H9 (cell line): ENCODE data around the gene PRSS22. TPM values are rescaled to one million over a fixed set of nuclear protein-coding genes. Genes with fewer than 3 reads are reported as not detected.

ENCODE experiments used
- DNase-seq: peaks from one replicate; pipeline ENCODE4 v3.0.0-alpha.2; 2017
- H2AFZ ChIP-seq: one replicate; pipeline ENCODE4 v1.6.1; 2013; ENCODE audit warnings: mild to moderate bottlenecking, low read length, control low read depth, moderate library complexity
- H2AK5ac ChIP-seq: 2 replicates; pipeline ENCODE4 v1.6.1; 2013; ENCODE audit warnings: low read length, control low read depth, mixed read lengths; ENCODE audit not compliant: insufficient read length
- H2BK120ac ChIP-seq: one replicate; pipeline ENCODE4 v1.6.1; 2013; ENCODE audit warnings: low read depth, mild to moderate bottlenecking, low read length, control low read depth, inconsistent platforms; ENCODE audit not compliant: poor library complexity, severe bottlenecking
- H2BK12ac ChIP-seq: 2 replicates; pipeline ENCODE4 v1.6.1; 2013; ENCODE audit warnings: low read length, control low read depth, mixed read lengths, low read depth; ENCODE audit not compliant: insufficient read length
- H2BK15ac ChIP-seq: 2 replicates; pipeline ENCODE4 v1.6.1; 2013; ENCODE audit warnings: low read depth, low read length, control low read depth
- H2BK20ac ChIP-seq: one replicate; pipeline ENCODE4 v1.6.1; 2013; ENCODE audit warnings: low read depth, mild to moderate bottlenecking, low read length, control low read depth, inconsistent platforms; ENCODE audit not compliant: poor library complexity, severe bottlenecking
- H2BK5ac ChIP-seq: 2 replicates; pipeline ENCODE4 v1.6.1; 2013; ENCODE audit warnings: low read length, control low read depth, mixed read lengths; ENCODE audit not compliant: insufficient read length
- H3K14ac ChIP-seq: 2 replicates; pipeline ENCODE4 v1.6.1; 2013; ENCODE audit warnings: low read length, control low read depth; ENCODE audit not compliant: insufficient read depth
- H3K18ac ChIP-seq: 2 replicates; pipeline ENCODE4 v1.6.1; 2013; ENCODE audit warnings: low read depth, mild to moderate bottlenecking, mixed read lengths, low read length, control low read depth; ENCODE audit not compliant: insufficient read length
- H3K23ac ChIP-seq: 2 replicates; pipeline ENCODE4 v1.6.1; 2013; ENCODE audit warnings: low read length, control low read depth, mixed read lengths, low read depth; ENCODE audit not compliant: insufficient read length
- H3K23me2 ChIP-seq: 2 replicates; pipeline ENCODE4 v1.6.1; 2013; ENCODE audit warnings: low read depth, mild to moderate bottlenecking, mixed read lengths, low read length, control low read depth; ENCODE audit not compliant: insufficient read length, poor library complexity, severe bottlenecking
- H3K27ac ChIP-seq: 2 replicates; pipeline ENCODE4 v1.5.1; 2013; ENCODE audit warnings: low read length, control low read depth, mixed read lengths, low read depth; ENCODE audit not compliant: insufficient read length
- H3K27me3 ChIP-seq: 2 replicates; pipeline ENCODE4 v1.6.1; 2013; ENCODE audit warnings: low read length, control low read depth, inconsistent platforms; ENCODE audit not compliant: insufficient read depth
- H3K4ac ChIP-seq: 2 replicates; pipeline ENCODE4 v1.6.1; 2013; ENCODE audit warnings: low read depth, mild to moderate bottlenecking, control low read depth, inconsistent platforms, low read length, moderate library complexity
- H3K4me1 ChIP-seq: 2 replicates; pipeline ENCODE4 v1.6.1; 2013; ENCODE audit warnings: low read length, control low read depth, inconsistent platforms; ENCODE audit not compliant: insufficient read depth
- H3K4me2 ChIP-seq: 2 replicates; pipeline ENCODE4 v1.6.1; 2013; ENCODE audit warnings: low read length, control low read depth, mixed read lengths; ENCODE audit not compliant: insufficient read length, insufficient read depth
- H3K56ac ChIP-seq: 2 replicates; pipeline ENCODE4 v1.6.1; 2013; ENCODE audit warnings: low read depth, mild to moderate bottlenecking, mixed read lengths, low read length, control low read depth; ENCODE audit not compliant: insufficient read length
- H3K79me1 ChIP-seq: 2 replicates; pipeline ENCODE4 v1.6.1; 2013; ENCODE audit warnings: low read depth, mild to moderate bottlenecking, moderate library complexity, low read length, control low read depth, inconsistent platforms; ENCODE audit not compliant: insufficient read depth, poor library complexity, severe bottlenecking
- H3K79me2 ChIP-seq: 2 replicates; pipeline ENCODE4 v1.6.1; 2013; ENCODE audit warnings: low read length, control low read depth, inconsistent platforms; ENCODE audit not compliant: insufficient read depth
- H3K9ac ChIP-seq: 2 replicates; pipeline ENCODE4 v1.6.1; 2013; ENCODE audit warnings: low read length, control low read depth, mixed read lengths; ENCODE audit not compliant: insufficient read length; ENCODE audit errors: extremely low read depth
- H3K9me3 ChIP-seq: one replicate; pipeline ENCODE4 v1.6.1; 2013; ENCODE audit warnings: low read depth, low read length, inconsistent platforms; ENCODE audit not compliant: control insufficient read depth
- H3T11ph ChIP-seq: one replicate; pipeline ENCODE4 v1.6.1; 2013; ENCODE audit warnings: mild to moderate bottlenecking, low read length, control low read depth, inconsistent platforms
- H4K20me1 ChIP-seq: one replicate; pipeline ENCODE4 v1.6.1; 2013; ENCODE audit not compliant: control insufficient read depth, insufficient read length, insufficient read depth
- H4K5ac ChIP-seq: 2 replicates; pipeline ENCODE4 v1.6.1; 2013; ENCODE audit warnings: low read depth, mild to moderate bottlenecking, mixed read lengths, low read length, control low read depth; ENCODE audit not compliant: insufficient read length
- H4K8ac ChIP-seq: replicated peaks from 2 replicates; pipeline ENCODE4 v1.6.1; 2013; ENCODE audit warnings: low read length, control low read depth, mixed read lengths, low read depth; ENCODE audit not compliant: insufficient read length
- H4K91ac ChIP-seq: 2 replicates; pipeline ENCODE4 v1.6.1; 2013; ENCODE audit warnings: low read depth, mild to moderate bottlenecking, moderate library complexity, mixed read lengths, low read length, control low read depth; ENCODE audit not compliant: insufficient read length
- H3K27ac Mint-ChIP-seq, 3 experiments: 2 replicates in 2 of 3; 3 replicates in 1 of 3; pipeline ENCODE4 v1.8.0; 2020 to 2021; ENCODE audit warnings: mixed read lengths in 3 of 3, mild to moderate bottlenecking in 1 of 3, moderate library complexity in 1 of 3
- H3K27me3 Mint-ChIP-seq: 2 replicates; pipeline ENCODE4 v1.8.0; 2021; ENCODE audit warnings: low read depth, mild to moderate bottlenecking, moderate library complexity, mixed read lengths
- H3K36me3 Mint-ChIP-seq, 3 experiments: 2 replicates in 2 of 3; 3 replicates in 1 of 3; pipeline ENCODE4 v1.8.0; 2020 to 2021; ENCODE audit warnings: low read depth in 3 of 3, mixed read lengths in 3 of 3; ENCODE audit not compliant: insufficient read depth in 1 of 3
- H3K4me1 Mint-ChIP-seq, 2 experiments: 2 replicates each; pipeline ENCODE4 v1.8.0; 2020; ENCODE audit warnings: mixed read lengths in 2 of 2
- H3K4me3 Mint-ChIP-seq, 2 experiments: 2 replicates in 1 of 2; 3 replicates in 1 of 2; pipeline ENCODE4 v1.8.0; 2020 to 2021; ENCODE audit warnings: mild to moderate bottlenecking in 2 of 2, mixed read lengths in 2 of 2, moderate library complexity in 1 of 2
- H3K9me3 Mint-ChIP-seq, 2 experiments: 2 replicates in 1 of 2; 3 replicates in 1 of 2; pipeline ENCODE4 v1.8.0; 2020; ENCODE audit warnings: mild to moderate bottlenecking in 2 of 2, mixed read lengths in 2 of 2, moderate library complexity in 1 of 2
- WGBS: extraction: QIAGEN DNeasy Blood & Tissue Kit; methylation state at CpG from one replicate; pipeline ENCODE4 v1.1.7; 2013; ENCODE audit warnings: missing lambda C conversion rate, low lambda C conversion rate, mixed read lengths; ENCODE audit not compliant: insufficient read length; ENCODE audit errors: extremely low coverage; 5-methylcytosine and 5-hydroxymethylcytosine counted together
- total RNA-seq: library from RNA; stranded (reverse); gene quantifications from 2 replicates; pipeline ENCODE4 v1.2.1, GENCODE V29; 2021
- TF ChIP-seq, protein P1 (sequence below): fragments of 200-600 bp; sonication (generic); conservative IDR thresholded peaks from 3 replicates; pipeline ENCODE4 v1.8.0; 2021; ENCODE audit warnings: antibody characterized with exemption, mild to moderate bottlenecking

Gene PRSS22
- total RNA-seq, 1 experiment from 2014 or later = 1.9 TPM

GRCh38 chr16:2813771-2814221 lies 44.2 kb downstream of the PRSS22 start:
- Mint-ChIP-seq H3K36me3 (no peaks in the 10 kb centered on the region), H3K9me3 (peaks cover 0 to 2% of the 10 kb centered on the region in 2 experiments; a peak in 1 of 5 replicates), H3K27me3 (peaks cover 17% of the 10 kb centered on the region), H3K4me1 (peaks cover 7% of the 10 kb centered on the region in 2 experiments; a peak in 3 of 4 replicates), H3K27ac (no peak overlapping the region), H3K4me3 (no peak overlapping the region)
- no peak overlapping the region for H3T11ph ChIP-seq
- H2BK20ac ChIP-seq = no peak overlapping the region
- no CpG with 5 or more reads among the region's 7 CpGs for WGBS
- H2AFZ ChIP-seq = no peak overlapping the region
- H3K4ac ChIP-seq = no peak overlapping the region
- H4K8ac ChIP-seq = no peak overlapping the region
- H4K5ac ChIP-seq = no peak overlapping the region
- H3K9me3 ChIP-seq = no peaks in the 10 kb centered on the region
- H3K27ac ChIP-seq = no peak overlapping the region
- no peak overlapping the region for H4K91ac ChIP-seq
- no peak overlapping the region for H2BK5ac ChIP-seq
- no peak overlapping the region for H3K14ac ChIP-seq
- H3K79me2 ChIP-seq = no peaks in the 10 kb centered on the region
- H3K79me1 ChIP-seq = no peaks in the 10 kb centered on the region
- no peaks in the 10 kb centered on the region for H3K4me1 ChIP-seq
- no peak overlapping the region for H2BK12ac ChIP-seq
- H2AK5ac ChIP-seq = no peak overlapping the region
- no peaks in the 10 kb centered on the region for H4K20me1 ChIP-seq
- no peak overlapping the region for H3K23ac ChIP-seq
- DNase-seq = no peak
- TF ChIP-seq, protein P1, sequence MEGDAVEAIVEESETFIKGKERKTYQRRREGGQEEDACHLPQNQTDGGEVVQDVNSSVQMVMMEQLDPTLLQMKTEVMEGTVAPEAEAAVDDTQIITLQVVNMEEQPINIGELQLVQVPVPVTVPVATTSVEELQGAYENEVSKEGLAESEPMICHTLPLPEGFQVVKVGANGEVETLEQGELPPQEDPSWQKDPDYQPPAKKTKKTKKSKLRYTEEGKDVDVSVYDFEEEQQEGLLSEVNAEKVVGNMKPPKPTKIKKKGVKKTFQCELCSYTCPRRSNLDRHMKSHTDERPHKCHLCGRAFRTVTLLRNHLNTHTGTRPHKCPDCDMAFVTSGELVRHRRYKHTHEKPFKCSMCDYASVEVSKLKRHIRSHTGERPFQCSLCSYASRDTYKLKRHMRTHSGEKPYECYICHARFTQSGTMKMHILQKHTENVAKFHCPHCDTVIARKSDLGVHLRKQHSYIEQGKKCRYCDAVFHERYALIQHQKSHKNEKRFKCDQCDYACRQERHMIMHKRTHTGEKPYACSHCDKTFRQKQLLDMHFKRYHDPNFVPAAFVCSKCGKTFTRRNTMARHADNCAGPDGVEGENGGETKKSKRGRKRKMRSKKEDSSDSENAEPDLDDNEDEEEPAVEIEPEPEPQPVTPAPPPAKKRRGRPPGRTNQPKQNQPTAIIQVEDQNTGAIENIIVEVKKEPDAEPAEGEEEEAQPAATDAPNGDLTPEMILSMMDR = no peak
- no peak overlapping the region for H2BK120ac ChIP-seq
- H3K56ac ChIP-seq = no peak overlapping the region
- H3K4me2 ChIP-seq = no peak overlapping the region
- H3K27me3 ChIP-seq = no peaks in the 10 kb centered on the region
- H3K9ac ChIP-seq = no peak overlapping the region
- H2BK15ac ChIP-seq = no peak overlapping the region
- no peaks in the 10 kb centered on the region for H3K23me2 ChIP-seq
- no peak overlapping the region for H3K18ac ChIP-seq
